HG02885 (cell line): ENCODE results near the gene MOV10L1.

ENCODE experiments used
- ATAC-seq: cut with Tn5 transposase; IDR thresholded peaks from one replicate; pipeline ENCODE4 v1.9.1; 2021; ENCODE audit warnings: mild to moderate bottlenecking; ENCODE audit not compliant: unreplicated experiment, poor library complexity

Gene MOV10L1

GRCh38 chr22:50101870-50102565 lies 12.2 kb downstream of the MOV10L1 start:
- no peak for ATAC-seq

GRCh38 chr22:50102946-50103345 lies 13.1 kb downstream of the MOV10L1 start:
- ATAC-seq, result no peak

GRCh38 chr22:50104141-50104544 lies 14.3 kb downstream of the MOV10L1 start:
- no peak for ATAC-seq

DNA sequence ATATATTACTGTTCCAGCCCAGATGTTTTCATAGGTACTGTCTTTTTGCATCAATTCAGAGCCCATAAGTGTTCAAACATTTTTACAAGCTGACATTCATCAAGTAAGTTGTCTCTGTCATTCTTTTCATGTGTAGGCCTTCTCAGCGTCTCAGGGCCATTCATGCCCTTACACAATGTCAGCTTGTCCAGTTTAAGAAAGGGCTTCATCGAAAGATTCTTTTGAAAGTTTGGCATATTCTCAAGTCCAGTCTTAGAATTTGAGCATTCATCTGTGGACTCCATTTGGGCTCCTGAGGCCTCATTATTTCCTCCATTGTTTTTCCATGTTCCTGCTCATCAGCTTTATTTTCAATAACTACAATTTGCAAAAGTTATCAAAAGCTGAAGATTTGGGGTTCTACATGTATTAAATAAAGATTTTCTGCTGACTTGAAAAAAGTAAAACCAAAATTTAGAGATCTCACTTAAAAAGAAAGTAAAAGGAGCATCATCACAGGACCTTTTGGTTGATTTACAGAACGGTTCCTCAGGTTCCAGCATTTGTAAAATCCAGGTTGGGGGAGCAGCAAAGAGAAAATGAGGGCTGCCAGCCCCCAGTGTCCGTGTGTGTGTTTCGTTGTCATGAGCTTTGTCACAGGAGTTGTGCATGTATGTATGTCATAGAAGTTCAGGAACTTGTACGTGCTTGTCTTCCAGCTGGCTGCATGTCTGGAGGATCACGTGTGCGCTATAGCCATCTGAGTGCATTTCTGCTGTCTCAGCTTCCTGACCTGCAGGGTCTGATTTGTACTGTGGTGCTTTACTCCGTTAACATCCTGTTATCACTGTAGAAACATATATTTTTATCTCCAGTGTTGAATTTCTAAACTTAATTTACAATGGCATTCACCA lies 15.6 kb downstream of the MOV10L1 start:
- ATAC-seq, result no peak

GRCh38 chr22:50107529-50107928 lies 17.7 kb downstream of the MOV10L1 start:
- ATAC-seq, result no peak

GRCh38 chr22:50111056-50111455 lies 21.2 kb downstream of the MOV10L1 start:
- ATAC-seq, result no peak

GRCh38 chr22:50112151-50113118 lies 22.6 kb downstream of the MOV10L1 start:
- no peak for ATAC-seq

GRCh38 chr22:50114221-50115021 lies 24.6 kb downstream of the MOV10L1 start:
- no peak for ATAC-seq

GRCh38 chr22:50115693-50116092 lies 25.9 kb downstream of the MOV10L1 start:
- no peak for ATAC-seq

DNA sequence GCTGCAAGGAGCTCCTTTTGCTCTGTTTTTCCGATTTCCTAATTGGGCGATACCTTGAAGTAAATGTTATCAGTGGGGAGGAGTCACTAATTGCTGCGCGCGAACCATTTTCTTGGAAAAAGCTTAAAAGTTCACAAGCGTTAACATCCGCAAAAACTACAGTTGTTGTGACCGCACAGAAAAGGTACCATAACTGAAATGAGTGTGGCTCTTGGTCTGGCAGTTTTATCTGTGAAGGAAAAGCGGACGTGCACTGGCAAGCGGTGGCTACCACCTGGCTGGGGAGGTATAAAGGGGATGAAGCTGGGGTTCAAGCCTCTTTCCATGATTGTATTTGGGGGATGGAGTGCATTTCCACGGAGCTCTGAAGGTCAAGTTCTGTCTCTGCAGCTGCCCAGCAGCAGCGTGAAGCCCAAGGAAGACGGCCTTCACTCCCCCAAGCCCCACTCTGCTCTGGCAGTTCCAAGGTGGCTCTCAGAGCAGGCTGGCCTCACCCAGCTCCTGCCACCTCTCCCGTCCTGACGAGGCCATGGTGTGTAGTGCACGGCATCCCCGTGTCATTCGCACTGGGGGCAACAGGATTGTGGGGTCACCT lies 27.5 kb downstream of the MOV10L1 start:
- no peak for ATAC-seq

- no peak for ATAC-seq
These were observed 28.3 kb downstream of the MOV10L1 start for GRCh38 chr22:50118129-50118528.

- ATAC-seq, result no peak
These were observed 28.9 kb downstream of the MOV10L1 start for GRCh38 chr22:50118557-50119168.

- ATAC-seq, result no peak
These were observed 29.5 kb downstream of the MOV10L1 start for GRCh38 chr22:50119169-50119767.

GRCh38 chr22:50119768-50120251 lies 30.0 kb downstream of the MOV10L1 start:
- ATAC-seq, result no peak

DNA sequence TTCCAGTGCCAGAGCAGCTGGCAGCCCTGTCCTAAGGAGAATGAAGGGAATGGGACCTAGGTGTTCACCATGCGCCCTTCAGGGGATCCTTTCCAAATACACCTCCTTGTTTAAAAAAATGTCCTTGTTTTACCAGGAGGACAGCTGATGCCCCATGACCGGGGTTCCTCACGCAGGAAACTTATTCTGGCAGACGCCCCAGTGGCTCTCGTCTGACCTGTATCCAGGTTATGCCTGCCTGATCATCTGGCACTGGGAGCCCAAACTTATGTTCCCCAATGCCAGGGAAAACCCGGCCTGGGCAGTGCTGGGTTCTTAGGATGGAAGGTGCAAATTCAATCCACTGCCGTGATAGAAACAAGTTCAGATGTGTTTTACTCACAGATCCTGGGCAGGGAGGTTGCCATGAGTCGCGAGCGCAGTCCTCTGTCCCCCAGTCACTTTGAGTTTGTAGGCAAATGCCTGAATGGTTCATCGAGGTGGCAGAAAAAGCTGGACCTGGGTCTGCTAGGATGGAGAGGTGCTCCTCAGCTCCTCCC lies 31.5 kb downstream of the MOV10L1 start:
- ATAC-seq, result no peak

DNA sequence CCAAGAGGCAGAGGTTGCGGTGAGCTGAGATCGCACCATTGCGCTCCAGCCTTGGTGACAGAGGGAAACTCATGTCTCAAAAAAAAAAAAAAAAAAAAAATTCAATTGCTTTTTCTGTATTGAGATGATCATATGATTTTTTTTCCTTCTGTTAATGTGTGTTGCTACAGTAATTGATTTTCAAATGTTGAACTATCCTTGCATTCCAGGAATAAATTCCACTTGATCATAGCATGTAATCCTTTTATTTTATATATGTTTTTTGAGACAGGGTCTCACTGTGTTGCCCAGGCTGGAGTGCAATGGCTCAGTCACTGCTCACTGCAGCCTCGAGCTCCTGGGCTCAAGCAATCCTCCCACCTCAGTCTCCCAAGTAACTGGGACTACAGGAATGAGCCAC lies 33.3 kb downstream of the MOV10L1 start:
- no peak for ATAC-seq

GRCh38 chr22:50125029-50125428 lies 35.2 kb downstream of the MOV10L1 start:
- ATAC-seq, result no peak

DNA sequence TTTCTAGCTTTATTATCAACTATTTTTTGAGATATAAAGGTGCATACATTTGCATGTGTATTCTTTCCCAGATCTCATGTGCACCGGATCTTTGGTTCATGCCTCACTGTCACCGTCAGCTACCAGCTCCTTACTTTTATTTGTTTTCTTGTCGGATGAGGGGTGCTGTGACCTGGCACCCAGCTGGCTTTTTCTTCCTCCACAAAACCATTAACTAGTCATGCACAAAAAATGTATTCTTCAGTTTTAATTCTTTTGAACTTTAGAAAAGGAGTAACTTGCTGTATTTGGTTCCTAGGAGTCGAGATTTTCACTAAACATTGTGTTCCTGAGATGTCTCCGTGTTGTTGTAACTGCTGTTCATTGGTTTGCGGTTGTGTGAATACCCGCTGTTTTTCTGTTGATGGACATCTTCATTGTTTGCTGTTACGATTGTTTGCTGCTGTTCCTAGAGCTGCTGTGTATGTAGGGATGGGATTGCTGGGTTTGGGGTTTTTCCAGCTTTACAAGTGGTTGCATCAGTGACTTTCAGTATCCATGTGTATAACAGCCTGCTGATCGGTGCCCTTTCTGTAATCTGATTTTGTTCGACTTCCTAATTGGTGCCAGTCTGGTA lies 39.4 kb downstream of the MOV10L1 start:
- ATAC-seq, result no peak
